ENCODE results near the gene GAS2L1. TPM values are rescaled to one million over a fixed set of nuclear protein-coding genes. Genes with fewer than 3 reads are reported as not detected.

Gene GAS2L1
- polyA plus RNA-seq, 1 donor from 2014 or later = 0.77 TPM

GRCh38 chr22:29307596-29308147 is 1.2 kb downstream of the GAS2L1 start:
- Histone ChIP-seq H3K4me2 (ENCODE audit: low read length) (no peak overlapping the region), H3K27me3 (ENCODE audit: insufficient read depth, low read depth, low read length) (peaks cover 14% of the 10 kb centered on the region), H3K4me3 (ENCODE audit: low read length) (peak overlapping the region; percentile 68), H2AFZ (ENCODE audit: low read depth, low read length) (no peak overlapping the region), H3K9me2 (ENCODE audit: insufficient read depth, low read length) (no peaks in the 10 kb centered on the region), H3K27ac (ENCODE audit: low read length) (no peak overlapping the region), H3K79me2 (replicated peaks; ENCODE audit: insufficient read depth, low read length) (no peaks in the 10 kb centered on the region), H3F3A (ENCODE audit: insufficient read depth, low read length, poor library complexity, severe bottlenecking) (no peaks in the 10 kb centered on the region), H3K9ac (ENCODE audit: low read length) (no peak overlapping the region), H3K9me3 (ENCODE audit: low read length) (no peaks in the 10 kb centered on the region), H3K36me3 (ENCODE audit: insufficient read depth, low read length) (no peaks in the 10 kb centered on the region), H4K20me1 (ENCODE audit: insufficient read depth) (no peaks in the 10 kb centered on the region)
- TF ChIP-seq REST (IDR thresholded peaks at IDR 0.05; ENCODE audit: borderline replicate concordance) (no peak), TAF1 (IDR thresholded peaks at IDR 0.05; ENCODE audit: low read depth) (no peak), MXI1 (conservative IDR thresholded peaks at IDR 0.05; ENCODE audit: poor library complexity, severe bottlenecking) (no peak), POLR2AphosphoS5 (IDR thresholded peaks at IDR 0.05) (no peak), EP300 (conservative IDR thresholded peaks at IDR 0.05; ENCODE audit: poor library complexity, severe bottlenecking) (no peak)

GRCh38 chr22:29308148-29308790 is 1.8 kb downstream of the GAS2L1 start:
- H3K4me2 ChIP-seq (ENCODE audit: low read length) = no peak overlapping the region
- H3K27ac ChIP-seq (ENCODE audit: low read length) = no peak overlapping the region
- H3K9ac ChIP-seq (ENCODE audit: low read length) = no peak overlapping the region

More at GRCh38 chr22:29308148-29308790, 1.8 kb downstream of the GAS2L1 start:
- Histone ChIP-seq H3K9me2 (ENCODE audit: insufficient read depth, low read length) (no peaks in the 10 kb centered on the region), H3K27me3 (ENCODE audit: insufficient read depth, low read depth, low read length) (peaks cover 20% of the 10 kb centered on the region), H3K4me3 (ENCODE audit: low read length) (no peak overlapping the region), H2AFZ (ENCODE audit: low read depth, low read length) (no peak overlapping the region), H3F3A (ENCODE audit: insufficient read depth, low read length, poor library complexity, severe bottlenecking) (no peaks in the 10 kb centered on the region), H3K79me2 (replicated peaks; ENCODE audit: insufficient read depth, low read length) (no peaks in the 10 kb centered on the region), H3K9me3 (ENCODE audit: low read length) (no peaks in the 10 kb centered on the region), H3K36me3 (ENCODE audit: insufficient read depth, low read length) (no peaks in the 10 kb centered on the region), H4K20me1 (ENCODE audit: insufficient read depth) (no peaks in the 10 kb centered on the region)
- no peak for TF ChIP-seq POLR2AphosphoS5 (IDR thresholded peaks at IDR 0.05)
- no peak for TF ChIP-seq RAD21 (conservative IDR thresholded peaks at IDR 0.05)
- no peak for TF ChIP-seq CTCF (IDR thresholded peaks at IDR 0.05; ENCODE audit: poor library complexity, severe bottlenecking)
- no peak for TF ChIP-seq EP300 (conservative IDR thresholded peaks at IDR 0.05; ENCODE audit: poor library complexity, severe bottlenecking)
- TF ChIP-seq MXI1 (conservative IDR thresholded peaks at IDR 0.05; ENCODE audit: poor library complexity, severe bottlenecking) = no peak
- TF ChIP-seq EZH2 (IDR thresholded peaks at IDR 0.05; ENCODE audit: borderline replicate concordance, insufficient read depth, low read length, poor library complexity, severe bottlenecking) = no peak
- no peak for TF ChIP-seq REST (IDR thresholded peaks at IDR 0.05; ENCODE audit: borderline replicate concordance)
- TF ChIP-seq TAF1 (IDR thresholded peaks at IDR 0.05; ENCODE audit: low read depth) = no peak
- no peak for TF ChIP-seq SMC3 (conservative IDR thresholded peaks at IDR 0.05; ENCODE audit: poor library complexity)
